CD14-positive monocyte (primary cell): ENCODE results near the gene MUC5AC. TPM values are rescaled to one million over a fixed set of nuclear protein-coding genes. Genes with fewer than 3 reads are reported as not detected.
A peak's percentile ranks its signal among the peaks of the same experiment; 100 is the strongest.

ENCODE experiments used
- DNase-seq, 3 donors: peaks; one replicate each; pipeline ENCODE4 v3.0.0-alpha.2; 2011 to 2022
- H2AFZ ChIP-seq: 2 replicates; pipeline ENCODE4 v1.6.0; 2012; ENCODE audit warnings: mild to moderate bottlenecking, low read depth, low read length, inconsistent platforms; ENCODE audit not compliant: insufficient read depth, poor library complexity, severe bottlenecking
- H3K27ac ChIP-seq, 2 donors: 1 replicate in 1 of 2; 2 replicates in 1 of 2; pipeline ENCODE4 v1.5.1; 2012 to 2013; ENCODE audit warnings: low read length in 2 of 2, control low read depth in 1 of 2, inconsistent platforms in 1 of 2, low read depth in 1 of 2, mild to moderate bottlenecking in 1 of 2
- H3K27me3 ChIP-seq, 2 donors: one replicate each; pipeline versions ENCODE4 v1.6.0 to v1.6.1; 2011 to 2013; ENCODE audit warnings: low read length in 2 of 2; ENCODE audit not compliant: control insufficient read depth in 2 of 2, insufficient read depth in 2 of 2
- H3K36me3 ChIP-seq, 2 donors: replicated peaks in 1 of 2; 1 replicate in 1 of 2; 2 replicates in 1 of 2; pipeline versions ENCODE4 v1.5.1 to v1.6.1; 2012 to 2013; ENCODE audit warnings: low read length in 2 of 2, control low read depth in 1 of 2, inconsistent platforms in 1 of 2, mild to moderate bottlenecking in 1 of 2; ENCODE audit not compliant: insufficient read depth in 2 of 2, control insufficient read depth in 1 of 2
- H3K4me1 ChIP-seq, 2 donors: 1 replicate in 1 of 2; 2 replicates in 1 of 2; pipeline versions ENCODE4 v1.5.1 to v1.6.1; 2012 to 2013; ENCODE audit warnings: low read length in 2 of 2, control low read depth in 1 of 2, inconsistent platforms in 1 of 2, mild to moderate bottlenecking in 1 of 2, moderate library complexity in 1 of 2; ENCODE audit not compliant: insufficient read depth in 2 of 2, control insufficient read depth in 1 of 2
- H3K4me2 ChIP-seq: replicated peaks from 2 replicates; pipeline ENCODE3; 2012; ENCODE audit warnings: low read length, moderate library complexity, mild to moderate bottlenecking; ENCODE audit not compliant: poor library complexity, severe bottlenecking; ENCODE audit errors: extremely low read depth
- H3K4me3 ChIP-seq, 3 experiments: fragments of 200-600 bp in 1 of 3; sonication (generic) in 1 of 3; replicated peaks in 1 of 3; 1 replicate in 2 of 3; 2 replicates in 1 of 3; pipeline ENCODE4 v1.5.1; 2011 to 2013; ENCODE audit warnings: low read length in 3 of 3, mild to moderate bottlenecking in 3 of 3, control low read depth in 2 of 3, low read depth in 2 of 3, inconsistent platforms in 1 of 3, moderate library complexity in 1 of 3
- H3K79me2 ChIP-seq: 2 replicates; pipeline ENCODE4 v1.6.0; 2012; ENCODE audit warnings: mild to moderate bottlenecking, control low read depth, inconsistent platforms, low read length, moderate library complexity; ENCODE audit not compliant: insufficient read depth
- H3K9ac ChIP-seq: 2 replicates; pipeline ENCODE4 v1.6.0; 2017; ENCODE audit warnings: low read length, mild to moderate bottlenecking; ENCODE audit not compliant: insufficient read depth, poor library complexity, severe bottlenecking
- H3K9me3 ChIP-seq, 2 donors: replicated peaks in 1 of 2; 1 replicate in 1 of 2; 2 replicates in 1 of 2; pipeline versions ENCODE4 v1.5.1 to v1.6.1; 2012 to 2013; ENCODE audit warnings: low read length in 2 of 2, control low read depth in 1 of 2; ENCODE audit not compliant: control insufficient read depth in 1 of 2, insufficient read depth in 1 of 2
- H4K20me1 ChIP-seq: 2 replicates; pipeline ENCODE4 v1.6.0; 2012; ENCODE audit warnings: mild to moderate bottlenecking, low read length, control low read depth, moderate library complexity; ENCODE audit not compliant: insufficient read depth
- H3K27ac Mint-ChIP-seq, 7 donors: one replicate each; pipeline ENCODE4 v1.8.0; 2020; ENCODE audit warnings: mild to moderate bottlenecking in 7 of 7, mixed read lengths in 7 of 7, moderate library complexity in 6 of 7, inconsistent platforms in 2 of 7
- H3K27me3 Mint-ChIP-seq, 3 donors: one replicate each; pipeline ENCODE4 v1.8.0; 2021 to 2022; ENCODE audit warnings: low read depth in 3 of 3, mild to moderate bottlenecking in 3 of 3, mixed read lengths in 3 of 3, moderate library complexity in 3 of 3, inconsistent platforms in 1 of 3
- H3K36me3 Mint-ChIP-seq, 2 donors: one replicate each; pipeline ENCODE4 v1.8.0; 2020; ENCODE audit warnings: mixed read lengths in 2 of 2, inconsistent platforms in 1 of 2, mild to moderate bottlenecking in 1 of 2
- H3K4me1 Mint-ChIP-seq: one replicate; pipeline ENCODE4 v1.8.0; 2020; ENCODE audit warnings: mild to moderate bottlenecking, mixed read lengths
- H3K4me3 Mint-ChIP-seq, 2 donors: one replicate each; pipeline ENCODE4 v1.8.0; 2020; ENCODE audit warnings: mild to moderate bottlenecking in 2 of 2, mixed read lengths in 2 of 2, moderate library complexity in 1 of 2
- H3K9me3 Mint-ChIP-seq, 7 donors: one replicate each; pipeline ENCODE4 v1.8.0; 2020 to 2022; ENCODE audit warnings: mixed read lengths in 7 of 7, mild to moderate bottlenecking in 6 of 7, moderate library complexity in 6 of 7, inconsistent platforms in 2 of 7
- WGBS: methylation state at CpG from one replicate; pipeline ENCODE4 v1.1.5; 2013; ENCODE audit warnings: missing lambda C conversion rate; ENCODE audit not compliant: insufficient coverage; 5-methylcytosine and 5-hydroxymethylcytosine counted together
- intact Hi-C, 2 donors: fragments of 100-400 bp; cut with micrococcal nuclease; formaldehyde crosslinking; loops; one replicate each; pipeline versions ENCODE4 v1.15.0 to v1.15.1; 2023
- polyA plus RNA-seq, 3 donors: library from polyadenylated mRNA; depleted of rRNA in 1 of 3; unstranded in 2 of 3; stranded (reverse) in 1 of 3; fragments of 300-500 nt in 2 of 3; fragments of >200 nt in 1 of 3; fragmentation: Illumina TruSeq in 2 of 3; gene quantifications; 1 replicate in 2 of 3; 2 replicates in 1 of 3; pipeline ENCODE4 v1.2.3, GENCODE V29; 2012 to 2021
- TF ChIP-seq, protein P1 (sequence below): fragments of 200-600 bp; IDR thresholded peaks from one replicate; pipeline ENCODE4 v1.8.0; 2022; ENCODE audit warnings: antibody characterized with exemption, mild to moderate bottlenecking

MUC5AC gene
- polyA plus RNA-seq, 3 donors, result not detected

DNA sequence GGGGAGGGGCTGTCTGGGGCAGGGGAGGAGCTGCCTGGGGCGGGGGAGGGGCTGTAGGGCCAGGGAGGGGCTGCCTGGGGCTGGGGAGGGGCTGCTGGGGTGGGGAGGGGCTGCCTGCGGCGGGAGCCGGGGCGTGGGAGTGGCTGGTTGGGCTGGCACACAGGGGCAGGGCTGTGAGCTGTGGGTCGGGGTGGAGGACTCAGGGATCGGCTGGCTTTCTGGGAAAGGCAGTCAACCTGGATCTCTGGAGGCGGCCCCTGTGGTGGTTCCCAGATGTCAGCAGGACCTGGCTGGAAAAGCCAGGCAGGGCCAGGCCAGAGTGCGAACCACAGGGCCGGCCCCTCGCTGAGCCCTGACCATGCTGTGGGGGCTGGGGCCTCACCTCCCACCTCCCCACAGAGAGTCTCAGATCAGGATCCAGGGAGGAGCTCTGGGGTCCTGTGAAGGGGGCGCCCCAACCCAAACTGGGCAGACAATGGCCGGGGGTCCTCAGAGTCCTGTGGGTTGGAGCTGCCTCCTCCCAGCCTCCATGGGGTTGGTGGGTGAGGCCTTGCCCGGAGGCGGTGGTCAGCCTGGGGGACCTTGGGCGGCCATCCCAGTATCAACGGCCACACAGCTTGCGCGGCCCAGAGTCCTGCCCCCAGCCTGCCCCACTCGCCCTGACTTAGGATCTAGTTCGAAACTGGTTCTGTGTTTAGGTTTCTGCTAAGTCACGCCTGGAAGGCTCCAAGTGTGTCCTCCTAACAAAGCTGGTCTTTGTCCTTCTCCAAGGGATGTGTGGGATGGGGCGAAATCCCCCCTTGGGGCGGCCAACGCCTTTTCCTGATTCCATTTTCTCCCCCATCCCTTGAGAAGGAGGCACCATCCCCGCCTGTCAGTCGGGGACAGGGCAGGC is 67.0 kb downstream of the MUC5AC start:
- no peak overlapping the region for H2AFZ ChIP-seq
- H3K27ac ChIP-seq, result no peak overlapping the region
- no peaks in the 10 kb centered on the region for H3K9me3 ChIP-seq
- H3K4me3 ChIP-seq, result no peak overlapping the region
- no peak overlapping the region for H3K4me2 ChIP-seq
- TF ChIP-seq, protein P1, sequence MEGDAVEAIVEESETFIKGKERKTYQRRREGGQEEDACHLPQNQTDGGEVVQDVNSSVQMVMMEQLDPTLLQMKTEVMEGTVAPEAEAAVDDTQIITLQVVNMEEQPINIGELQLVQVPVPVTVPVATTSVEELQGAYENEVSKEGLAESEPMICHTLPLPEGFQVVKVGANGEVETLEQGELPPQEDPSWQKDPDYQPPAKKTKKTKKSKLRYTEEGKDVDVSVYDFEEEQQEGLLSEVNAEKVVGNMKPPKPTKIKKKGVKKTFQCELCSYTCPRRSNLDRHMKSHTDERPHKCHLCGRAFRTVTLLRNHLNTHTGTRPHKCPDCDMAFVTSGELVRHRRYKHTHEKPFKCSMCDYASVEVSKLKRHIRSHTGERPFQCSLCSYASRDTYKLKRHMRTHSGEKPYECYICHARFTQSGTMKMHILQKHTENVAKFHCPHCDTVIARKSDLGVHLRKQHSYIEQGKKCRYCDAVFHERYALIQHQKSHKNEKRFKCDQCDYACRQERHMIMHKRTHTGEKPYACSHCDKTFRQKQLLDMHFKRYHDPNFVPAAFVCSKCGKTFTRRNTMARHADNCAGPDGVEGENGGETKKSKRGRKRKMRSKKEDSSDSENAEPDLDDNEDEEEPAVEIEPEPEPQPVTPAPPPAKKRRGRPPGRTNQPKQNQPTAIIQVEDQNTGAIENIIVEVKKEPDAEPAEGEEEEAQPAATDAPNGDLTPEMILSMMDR, result no peak
- Mint-ChIP-seq H3K36me3 (no peaks in the 10 kb centered on the region), H3K27me3 (peaks cover 3 to 9% (median 6%) of the 10 kb centered on the region in 3 donors), H3K9me3 (no peaks in the 10 kb centered on the region), H3K27ac (no peak overlapping the region), H3K4me3 (no peak overlapping the region), H3K4me1 (no peaks in the 10 kb centered on the region)
- intact Hi-C loops, result no loop called here
- WGBS, result 66% methylated on average over 17 of the region's 27 CpGs
- no peaks in the 10 kb centered on the region for H3K36me3 ChIP-seq
- no peaks in the 10 kb centered on the region for H4K20me1 ChIP-seq
- DNase-seq, result no peak
- H3K27me3 ChIP-seq, result no peaks in the 10 kb centered on the region
- H3K9ac ChIP-seq, result no peak overlapping the region
- H3K4me1 ChIP-seq, result no peaks in the 10 kb centered on the region
- no peaks in the 10 kb centered on the region for H3K79me2 ChIP-seq

DNA sequence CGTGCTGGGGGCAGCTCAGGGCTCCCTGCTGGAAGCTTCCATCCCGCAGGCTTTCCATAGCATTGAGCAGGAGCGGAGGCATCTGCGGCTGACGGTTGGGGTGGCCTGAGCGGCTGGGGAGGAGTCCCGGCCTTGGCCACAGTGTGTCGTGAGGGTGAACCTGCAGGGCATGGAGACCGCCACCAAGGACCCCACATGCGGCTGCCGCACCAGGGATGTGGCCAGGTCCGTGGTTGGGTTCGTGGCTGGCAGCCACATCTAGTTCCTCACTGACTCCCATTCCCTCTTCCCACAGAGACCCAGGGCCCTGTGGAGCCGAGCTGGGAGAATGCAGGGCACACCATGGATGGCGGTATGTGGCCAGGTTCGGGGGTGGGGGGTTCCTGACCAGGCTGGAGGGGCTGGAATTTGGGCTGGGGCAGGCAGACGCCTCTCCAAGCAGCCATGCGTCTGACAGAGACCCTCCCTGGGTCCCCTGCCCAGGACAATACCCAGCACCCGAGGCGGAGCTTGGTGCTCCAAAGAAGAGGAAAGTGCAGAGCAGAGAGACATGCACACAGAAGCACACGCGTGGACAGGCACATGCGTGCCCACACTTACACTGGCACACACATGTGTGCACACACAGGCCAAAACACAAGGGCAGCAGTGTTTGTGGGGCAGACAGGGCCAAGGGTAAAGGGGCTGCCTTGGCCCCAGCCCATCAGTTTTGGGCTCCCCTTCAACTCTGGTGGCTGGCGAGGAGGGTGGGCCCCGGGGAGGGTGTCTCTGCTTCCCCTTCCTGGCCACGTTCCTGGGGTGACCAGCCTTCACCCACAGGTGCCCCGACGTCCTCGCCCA is 67.9 kb downstream of the MUC5AC start:
- Histone ChIP-seq H3K4me2 (no peak overlapping the region), H3K36me3 (no peaks in the 10 kb centered on the region), H3K79me2 (no peaks in the 10 kb centered on the region), H3K27ac (no peak overlapping the region), H2AFZ (no peak overlapping the region), H3K9ac (no peak overlapping the region), H4K20me1 (no peaks in the 10 kb centered on the region), H3K4me1 (no peaks in the 10 kb centered on the region), H3K4me3 (no peak overlapping the region), H3K27me3 (no peaks in the 10 kb centered on the region), H3K9me3 (no peaks in the 10 kb centered on the region)
- WGBS, result 69% methylated on average over 21 of the region's 29 CpGs
- intact Hi-C loops, result no loop called here
- no peaks in the 10 kb centered on the region for H3K36me3 Mint-ChIP-seq
- no peak for DNase-seq
- no peak overlapping the region for H3K4me3 Mint-ChIP-seq
- peak overlapping the region in 1 of 7 donors; percentile 57 for H3K27ac Mint-ChIP-seq
- TF ChIP-seq, protein P1, result no peak
- peaks cover 3 to 8% (median 5%) of the 10 kb centered on the region in 3 donors for H3K27me3 Mint-ChIP-seq
- no peaks in the 10 kb centered on the region for H3K9me3 Mint-ChIP-seq
- H3K4me1 Mint-ChIP-seq, result no peaks in the 10 kb centered on the region
